Stimulated activated effector memory CD8-positive, alpha-beta T cell treated with anti-CD3 and anti-CD28 coated beads, Interleukin-12 subunit alpha, Interleukin-12 subunit beta, amount 100 ng/mL, for 72 hours (primary cell): ENCODE measurements around the gene ZEB2.

Experiments used
- ATAC-seq: fragments of 150-1000 bp; cut with Tn5 transposase; 2 replicates; pipeline ENCODE4 v1.10.0; 2021
- DNase-seq, 2 donors: peaks; one replicate each; pipeline ENCODE4 v3.0.0; 2021 to 2022; ENCODE audit warnings: low spot score in 2 of 2
- H3K27ac Mint-ChIP-seq: one replicate; pipeline ENCODE4 v1.8.0; 2022; ENCODE audit warnings: mild to moderate bottlenecking, mixed read lengths
- H3K36me3 Mint-ChIP-seq: one replicate; pipeline ENCODE4 v1.8.0; 2022; ENCODE audit warnings: mild to moderate bottlenecking, mixed read lengths
- H3K4me1 Mint-ChIP-seq: one replicate; pipeline ENCODE4 v1.8.0; 2022; ENCODE audit warnings: mixed read lengths
- H3K4me3 Mint-ChIP-seq: one replicate; pipeline ENCODE4 v1.8.0; 2022; ENCODE audit warnings: mild to moderate bottlenecking, mixed read lengths
- H3K9me3 Mint-ChIP-seq: one replicate; pipeline ENCODE4 v1.8.0; 2022; ENCODE audit warnings: mixed read lengths

The ZEB2 gene

GRCh38 chr2:144405321-144405720 lies 114.6 kb downstream of the ZEB2 start:
- Mint-ChIP-seq H3K36me3 (no peaks in the 10 kb centered on the region), H3K9me3 (no peaks in the 10 kb centered on the region), H3K4me3 (no peak overlapping the region), H3K4me1 (peaks cover 19% of the 10 kb centered on the region), H3K27ac (no peak overlapping the region)
- ATAC-seq (no peak), DNase-seq (no peak)

- peaks cover 19% of the 10 kb centered on the region for H3K4me1 Mint-ChIP-seq
These were observed 115.2 kb downstream of the ZEB2 start for GRCh38 chr2:144404586-144405314.

GRCh38 chr2:144403933-144404332 lies 116.0 kb downstream of the ZEB2 start:
- Mint-ChIP-seq H3K4me1 (peaks cover 14% of the 10 kb centered on the region), H3K27ac (no peak overlapping the region), H3K9me3 (no peaks in the 10 kb centered on the region), H3K36me3 (no peaks in the 10 kb centered on the region), H3K4me3 (no peak overlapping the region)
- DNase-seq, result no peak
- no peak for ATAC-seq

More at GRCh38 chr2:144404586-144405314, 115.2 kb downstream of the ZEB2 start:
- Mint-ChIP-seq H3K4me3 (no peak overlapping the region), H3K36me3 (no peaks in the 10 kb centered on the region), H3K9me3 (no peaks in the 10 kb centered on the region), H3K27ac (no peak overlapping the region)
- no peak for ATAC-seq
- no peak for DNase-seq

- Mint-ChIP-seq H3K4me1 (peaks cover 14% of the 10 kb centered on the region), H3K9me3 (no peaks in the 10 kb centered on the region), H3K27ac (no peak overlapping the region), H3K4me3 (no peak overlapping the region), H3K36me3 (no peaks in the 10 kb centered on the region)
- DNase-seq (no peak), ATAC-seq (no peak)
These were observed 117.7 kb downstream of the ZEB2 start for GRCh38 chr2:144402251-144402650.

- Mint-ChIP-seq H3K27ac (no peak overlapping the region), H3K9me3 (no peaks in the 10 kb centered on the region), H3K36me3 (no peaks in the 10 kb centered on the region), H3K4me3 (no peak overlapping the region), H3K4me1 (peaks cover 7% of the 10 kb centered on the region)
- no peak for DNase-seq
- ATAC-seq, result no peak
These were observed 118.9 kb downstream of the ZEB2 start for GRCh38 chr2:144401036-144401435.

GRCh38 chr2:144396318-144396717 lies 123.6 kb downstream of the ZEB2 start:
- H3K9me3 Mint-ChIP-seq, result no peaks in the 10 kb centered on the region
- peaks cover 8% of the 10 kb centered on the region for H3K4me1 Mint-ChIP-seq
- H3K36me3 Mint-ChIP-seq, result no peaks in the 10 kb centered on the region
- DNase-seq (no peak), ATAC-seq (no peak)
- H3K4me3 Mint-ChIP-seq, result no peak overlapping the region
- H3K27ac Mint-ChIP-seq, result no peak overlapping the region

- Mint-ChIP-seq H3K9me3 (no peaks in the 10 kb centered on the region), H3K4me1 (peaks cover 8% of the 10 kb centered on the region), H3K27ac (no peak overlapping the region), H3K4me3 (no peak overlapping the region), H3K36me3 (peaks cover 12% of the 10 kb centered on the region)
- DNase-seq, result no peak
- no peak for ATAC-seq
These were observed 129.4 kb downstream of the ZEB2 start for GRCh38 chr2:144390424-144391020.

GRCh38 chr2:144389930-144390311 lies 130.0 kb downstream of the ZEB2 start:
- ATAC-seq, result no peak
- H3K4me1 Mint-ChIP-seq, result peaks cover 8% of the 10 kb centered on the region
- H3K27ac Mint-ChIP-seq, result no peak overlapping the region
- no peak overlapping the region for H3K4me3 Mint-ChIP-seq
- no peak for DNase-seq
- peaks cover 16% of the 10 kb centered on the region for H3K36me3 Mint-ChIP-seq
- no peaks in the 10 kb centered on the region for H3K9me3 Mint-ChIP-seq

GRCh38 chr2:144389151-144389929 lies 130.6 kb downstream of the ZEB2 start:
- Mint-ChIP-seq H3K36me3 (peaks cover 16% of the 10 kb centered on the region), H3K9me3 (no peaks in the 10 kb centered on the region), H3K27ac (no peak overlapping the region), H3K4me1 (peaks cover 8% of the 10 kb centered on the region), H3K4me3 (no peak overlapping the region)
- ATAC-seq, result no peak
- no peak for DNase-seq

- Mint-ChIP-seq H3K4me3 (no peak overlapping the region), H3K4me1 (peaks cover 31% of the 10 kb centered on the region), H3K9me3 (no peaks in the 10 kb centered on the region), H3K36me3 (peaks cover 22% of the 10 kb centered on the region), H3K27ac (no peak overlapping the region)
- ATAC-seq (no peak), DNase-seq (no peak)
These were observed 134.5 kb downstream of the ZEB2 start for GRCh38 chr2:144385381-144385780.

GRCh38 chr2:144383571-144384100 lies 136.3 kb downstream of the ZEB2 start:
- Mint-ChIP-seq H3K4me3 (no peak overlapping the region), H3K27ac (peak overlapping the region; percentile 8), H3K36me3 (peaks cover 27% of the 10 kb centered on the region), H3K9me3 (no peaks in the 10 kb centered on the region), H3K4me1 (peaks cover 39% of the 10 kb centered on the region)
- no peak for ATAC-seq
- DNase-seq, result no peak

- Mint-ChIP-seq H3K4me3 (peak overlapping the region; percentile 3), H3K4me1 (peaks cover 43% of the 10 kb centered on the region), H3K27ac (peak overlapping the region; percentile 35), H3K36me3 (peaks cover 27% of the 10 kb centered on the region), H3K9me3 (no peaks in the 10 kb centered on the region)
- ATAC-seq (peak; percentile 97), DNase-seq (peak in 1 of 2 donors; percentile 63)
These were observed 137.1 kb downstream of the ZEB2 start for GRCh38 chr2:144382849-144383248.

GRCh38 chr2:144381716-144382115 lies 138.2 kb downstream of the ZEB2 start:
- Mint-ChIP-seq H3K4me3 (no peak overlapping the region), H3K9me3 (no peaks in the 10 kb centered on the region), H3K27ac (peak overlapping the region; percentile 35), H3K36me3 (peaks cover 27% of the 10 kb centered on the region), H3K4me1 (peaks cover 51% of the 10 kb centered on the region)
- peak in 1 of 2 donors; percentile 40 for DNase-seq
- ATAC-seq, result peak; percentile 53

- H3K9me3 Mint-ChIP-seq, result no peaks in the 10 kb centered on the region
- H3K36me3 Mint-ChIP-seq, result peaks cover 11% of the 10 kb centered on the region
- H3K4me1 Mint-ChIP-seq, result peaks cover 55% of the 10 kb centered on the region
- DNase-seq (peak in 1 of 2 donors; percentile 44), ATAC-seq (no peak)
- no peak overlapping the region for H3K27ac Mint-ChIP-seq
- H3K4me3 Mint-ChIP-seq, result no peak overlapping the region
These were observed 140.0 kb downstream of the ZEB2 start for GRCh38 chr2:144379851-144380311.

- Mint-ChIP-seq H3K4me3 (no peak overlapping the region), H3K9me3 (no peaks in the 10 kb centered on the region), H3K4me1 (peaks cover 63% of the 10 kb centered on the region), H3K27ac (no peak overlapping the region), H3K36me3 (peaks cover 11% of the 10 kb centered on the region)
- no peak for ATAC-seq
- peak in 1 of 2 donors; percentile 42 for DNase-seq
These were observed 141.4 kb downstream of the ZEB2 start for GRCh38 chr2:144378551-144378950.
